GM12801 (cell line): ENCODE results near the gene SLC27A3.

ENCODE experiments used
- TF ChIP-seq, protein P1 (sequence below): IDR thresholded peaks from one replicate; pipeline ENCODE4 v1.5.1; 2011; ENCODE audit warnings: control low read depth; ENCODE audit not compliant: insufficient read length; ENCODE audit errors: extremely low read depth

The SLC27A3 gene

DNA sequence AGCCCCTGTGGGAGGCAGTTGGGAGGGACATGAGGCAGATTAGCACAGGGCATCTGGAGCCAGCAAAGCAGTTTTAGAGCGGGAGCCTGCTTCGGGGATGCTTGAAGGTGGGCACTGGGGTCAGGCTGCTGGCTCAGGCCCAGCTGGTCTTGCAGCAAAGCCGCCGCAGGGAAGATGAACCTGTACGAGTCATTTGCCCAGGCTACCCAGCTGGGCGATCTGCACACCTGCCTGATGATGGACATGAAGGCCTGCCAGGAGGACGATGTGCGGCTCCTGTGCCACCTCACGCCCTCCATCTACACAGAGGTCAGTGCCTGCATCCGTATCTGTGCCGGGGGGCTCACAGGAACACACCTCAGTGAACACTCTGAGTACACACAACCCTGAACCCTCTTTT lies 7.7 kb upstream of the SLC27A3 start:
- TF ChIP-seq, protein P1, sequence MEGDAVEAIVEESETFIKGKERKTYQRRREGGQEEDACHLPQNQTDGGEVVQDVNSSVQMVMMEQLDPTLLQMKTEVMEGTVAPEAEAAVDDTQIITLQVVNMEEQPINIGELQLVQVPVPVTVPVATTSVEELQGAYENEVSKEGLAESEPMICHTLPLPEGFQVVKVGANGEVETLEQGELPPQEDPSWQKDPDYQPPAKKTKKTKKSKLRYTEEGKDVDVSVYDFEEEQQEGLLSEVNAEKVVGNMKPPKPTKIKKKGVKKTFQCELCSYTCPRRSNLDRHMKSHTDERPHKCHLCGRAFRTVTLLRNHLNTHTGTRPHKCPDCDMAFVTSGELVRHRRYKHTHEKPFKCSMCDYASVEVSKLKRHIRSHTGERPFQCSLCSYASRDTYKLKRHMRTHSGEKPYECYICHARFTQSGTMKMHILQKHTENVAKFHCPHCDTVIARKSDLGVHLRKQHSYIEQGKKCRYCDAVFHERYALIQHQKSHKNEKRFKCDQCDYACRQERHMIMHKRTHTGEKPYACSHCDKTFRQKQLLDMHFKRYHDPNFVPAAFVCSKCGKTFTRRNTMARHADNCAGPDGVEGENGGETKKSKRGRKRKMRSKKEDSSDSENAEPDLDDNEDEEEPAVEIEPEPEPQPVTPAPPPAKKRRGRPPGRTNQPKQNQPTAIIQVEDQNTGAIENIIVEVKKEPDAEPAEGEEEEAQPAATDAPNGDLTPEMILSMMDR = no peak

DNA sequence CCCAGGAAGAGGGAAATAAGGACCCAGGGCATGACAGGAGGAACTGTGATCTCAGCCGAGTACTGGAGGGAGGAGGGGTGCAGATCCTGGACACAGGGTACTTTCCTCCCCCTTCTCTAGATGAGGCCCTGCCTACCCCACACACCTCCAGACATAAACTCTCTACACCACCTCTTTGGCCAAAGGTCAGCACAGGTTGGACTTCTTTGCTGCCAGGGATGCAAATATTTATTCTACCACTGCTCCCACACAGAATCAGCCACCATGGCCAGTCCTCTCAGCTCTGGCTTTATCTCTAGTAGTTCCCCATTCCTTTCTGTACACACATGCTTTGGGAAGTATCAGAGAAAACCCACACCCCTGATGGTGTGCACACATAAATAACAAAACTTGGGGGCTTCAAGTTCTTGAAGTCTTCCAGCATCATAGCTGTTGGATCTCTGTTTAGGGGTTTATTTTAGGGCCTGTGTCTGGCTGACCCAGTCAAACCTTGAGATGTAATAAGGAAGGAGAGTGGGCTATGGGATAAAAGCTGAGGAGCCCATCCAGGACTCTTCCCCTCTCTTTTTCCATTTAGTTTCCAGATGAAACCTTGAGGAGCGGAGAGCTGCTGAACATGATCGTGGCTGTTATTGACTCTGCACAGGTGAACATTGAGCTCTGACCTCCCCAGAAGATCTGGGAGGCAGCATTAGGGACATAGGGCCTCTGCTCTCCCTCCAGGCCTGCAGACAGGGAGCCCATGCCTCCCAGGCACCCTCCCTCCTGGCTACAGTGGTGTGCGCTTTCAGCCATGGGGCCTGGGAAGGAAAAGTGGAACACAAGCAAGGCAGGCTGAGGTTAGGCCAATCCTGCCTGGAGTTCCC lies 6.7 kb upstream of the SLC27A3 start:
- TF ChIP-seq, protein P1 = no peak

GRCh38 chr1:153769221-153769620 lies 6.0 kb upstream of the SLC27A3 start:
- TF ChIP-seq, protein P1 = no peak

DNA sequence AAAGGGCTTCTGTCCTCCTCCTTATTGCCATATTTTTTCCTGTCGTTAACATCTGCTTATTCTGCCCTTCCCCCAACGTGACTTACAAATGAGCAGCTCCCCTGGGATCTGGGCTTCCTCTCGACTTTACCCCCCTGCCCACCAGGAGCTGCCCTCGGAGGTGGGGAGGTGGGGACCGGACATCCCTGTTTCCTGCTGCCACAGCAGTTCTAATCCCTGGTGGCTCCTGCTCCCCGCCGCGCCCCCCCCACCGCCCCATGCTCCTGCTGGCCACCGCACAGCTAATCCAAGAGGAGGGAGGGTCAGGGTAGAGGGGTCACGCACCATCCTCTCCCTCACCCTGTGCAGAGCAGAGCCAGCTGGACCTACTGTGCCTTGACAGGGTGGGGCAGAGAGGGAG lies 4.4 kb upstream of the SLC27A3 start:
- TF ChIP-seq, protein P1 = no peak

DNA sequence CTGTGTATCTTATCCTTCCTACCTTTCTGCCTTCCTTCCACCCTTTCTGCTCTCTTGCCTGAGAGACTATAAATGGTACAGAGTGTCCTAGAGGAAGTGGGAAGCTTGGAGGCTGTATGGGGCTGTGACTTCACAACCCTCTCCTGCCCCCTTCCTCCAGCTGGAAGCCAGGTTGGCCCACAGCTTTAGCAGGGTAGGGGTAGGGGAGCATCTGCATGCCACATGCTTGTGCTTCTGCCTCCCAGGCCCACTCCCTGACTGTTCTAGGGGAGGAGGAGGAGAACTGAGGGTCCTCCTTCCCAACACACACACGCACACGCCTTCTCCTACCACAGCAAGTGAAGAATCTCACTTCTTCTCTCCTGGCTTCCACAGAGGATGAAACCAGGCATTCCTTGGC lies 3.9 kb upstream of the SLC27A3 start:
- TF ChIP-seq, protein P1 = no peak

- TF ChIP-seq, protein P1 = no peak
Observed at GRCh38 chr1:153771841-153772593, 3.2 kb upstream of the SLC27A3 start.

GRCh38 chr1:153773096-153773921 lies 1.9 kb upstream of the SLC27A3 start:
- TF ChIP-seq, protein P1 = no peak
